Measurements from ENCODE around the gene LAMC1. TPM values are rescaled to one million over a fixed set of nuclear protein-coding genes. Genes with fewer than 3 reads are reported as not detected.

The LAMC1 gene
- polyA plus RNA-seq, 1 donor from 2014 or later, result 4.2 TPM

DNA sequence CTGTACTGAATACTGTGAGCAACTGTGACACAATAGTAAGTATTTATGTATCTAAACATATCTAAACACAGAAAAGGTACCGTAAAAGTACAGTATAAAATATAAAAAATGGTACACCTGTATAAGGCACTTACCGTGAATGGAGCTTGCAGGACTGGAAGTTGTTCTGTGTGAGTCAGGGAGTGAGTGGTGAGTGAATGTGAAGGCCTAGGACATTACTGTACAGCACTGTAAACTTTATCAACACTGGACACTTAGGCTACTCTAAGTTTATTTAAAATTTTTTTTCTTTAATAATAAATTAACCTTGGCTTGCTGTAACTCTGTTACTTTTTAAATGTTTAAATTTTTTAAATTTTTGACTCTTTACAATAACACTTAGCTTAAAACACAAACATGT lies 45.7 kb upstream of the LAMC1 start:
- Histone ChIP-seq H3K27ac (ENCODE audit: low read length) (no peak overlapping the region), H3F3A (ENCODE audit: insufficient read depth, low read length, poor library complexity, severe bottlenecking) (no peaks in the 10 kb centered on the region), H3K79me2 (replicated peaks; ENCODE audit: insufficient read depth, low read length) (no peaks in the 10 kb centered on the region), H3K9me3 (ENCODE audit: low read length) (no peaks in the 10 kb centered on the region), H4K20me1 (ENCODE audit: insufficient read depth) (no peaks in the 10 kb centered on the region), H3K36me3 (ENCODE audit: insufficient read depth, low read length) (no peaks in the 10 kb centered on the region), H3K9ac (ENCODE audit: low read length) (no peak overlapping the region), H3K4me3 (ENCODE audit: low read length) (no peak overlapping the region), H3K27me3 (ENCODE audit: insufficient read depth, low read depth, low read length) (no peaks in the 10 kb centered on the region), H2AFZ (ENCODE audit: low read depth, low read length) (no peak overlapping the region), H3K9me2 (ENCODE audit: insufficient read depth, low read length) (no peaks in the 10 kb centered on the region), H3K4me2 (ENCODE audit: low read length) (no peak overlapping the region)
- no peak for TF ChIP-seq RAD21 (conservative IDR thresholded peaks at IDR 0.05)

GRCh38 chr1:182978151-182978853 lies 44.9 kb upstream of the LAMC1 start:
- Histone ChIP-seq H3K9me3 (ENCODE audit: low read length) (no peaks in the 10 kb centered on the region), H3K36me3 (ENCODE audit: insufficient read depth, low read length) (no peaks in the 10 kb centered on the region), H3K27ac (ENCODE audit: low read length) (no peak overlapping the region), H3F3A (ENCODE audit: insufficient read depth, low read length, poor library complexity, severe bottlenecking) (no peaks in the 10 kb centered on the region), H4K20me1 (ENCODE audit: insufficient read depth) (no peaks in the 10 kb centered on the region), H3K4me2 (ENCODE audit: low read length) (no peak overlapping the region), H2AFZ (ENCODE audit: low read depth, low read length) (no peak overlapping the region), H3K9ac (ENCODE audit: low read length) (no peak overlapping the region), H3K79me2 (replicated peaks; ENCODE audit: insufficient read depth, low read length) (no peaks in the 10 kb centered on the region), H3K9me2 (ENCODE audit: insufficient read depth, low read length) (no peaks in the 10 kb centered on the region), H3K4me3 (ENCODE audit: low read length) (no peak overlapping the region), H3K27me3 (ENCODE audit: insufficient read depth, low read depth, low read length) (no peaks in the 10 kb centered on the region)
- no peak for TF ChIP-seq EZH2 (IDR thresholded peaks at IDR 0.05; ENCODE audit: borderline replicate concordance, insufficient read depth, low read length, poor library complexity, severe bottlenecking)
- no peak for TF ChIP-seq RAD21 (conservative IDR thresholded peaks at IDR 0.05)
- TF ChIP-seq, protein P1, sequence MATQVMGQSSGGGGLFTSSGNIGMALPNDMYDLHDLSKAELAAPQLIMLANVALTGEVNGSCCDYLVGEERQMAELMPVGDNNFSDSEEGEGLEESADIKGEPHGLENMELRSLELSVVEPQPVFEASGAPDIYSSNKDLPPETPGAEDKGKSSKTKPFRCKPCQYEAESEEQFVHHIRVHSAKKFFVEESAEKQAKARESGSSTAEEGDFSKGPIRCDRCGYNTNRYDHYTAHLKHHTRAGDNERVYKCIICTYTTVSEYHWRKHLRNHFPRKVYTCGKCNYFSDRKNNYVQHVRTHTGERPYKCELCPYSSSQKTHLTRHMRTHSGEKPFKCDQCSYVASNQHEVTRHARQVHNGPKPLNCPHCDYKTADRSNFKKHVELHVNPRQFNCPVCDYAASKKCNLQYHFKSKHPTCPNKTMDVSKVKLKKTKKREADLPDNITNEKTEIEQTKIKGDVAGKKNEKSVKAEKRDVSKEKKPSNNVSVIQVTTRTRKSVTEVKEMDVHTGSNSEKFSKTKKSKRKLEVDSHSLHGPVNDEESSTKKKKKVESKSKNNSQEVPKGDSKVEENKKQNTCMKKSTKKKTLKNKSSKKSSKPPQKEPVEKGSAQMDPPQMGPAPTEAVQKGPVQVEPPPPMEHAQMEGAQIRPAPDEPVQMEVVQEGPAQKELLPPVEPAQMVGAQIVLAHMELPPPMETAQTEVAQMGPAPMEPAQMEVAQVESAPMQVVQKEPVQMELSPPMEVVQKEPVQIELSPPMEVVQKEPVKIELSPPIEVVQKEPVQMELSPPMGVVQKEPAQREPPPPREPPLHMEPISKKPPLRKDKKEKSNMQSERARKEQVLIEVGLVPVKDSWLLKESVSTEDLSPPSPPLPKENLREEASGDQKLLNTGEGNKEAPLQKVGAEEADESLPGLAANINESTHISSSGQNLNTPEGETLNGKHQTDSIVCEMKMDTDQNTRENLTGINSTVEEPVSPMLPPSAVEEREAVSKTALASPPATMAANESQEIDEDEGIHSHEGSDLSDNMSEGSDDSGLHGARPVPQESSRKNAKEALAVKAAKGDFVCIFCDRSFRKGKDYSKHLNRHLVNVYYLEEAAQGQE (IDR thresholded peaks at IDR 0.05; ENCODE audit: borderline replicate concordance), result no peak
- TF ChIP-seq POLR2AphosphoS5 (IDR thresholded peaks at IDR 0.05), result no peak
- TF ChIP-seq MXI1 (conservative IDR thresholded peaks at IDR 0.05; ENCODE audit: poor library complexity, severe bottlenecking), result no peak
- no peak for TF ChIP-seq EP300 (conservative IDR thresholded peaks at IDR 0.05; ENCODE audit: poor library complexity, severe bottlenecking)
- TF ChIP-seq TAF1 (IDR thresholded peaks at IDR 0.05; ENCODE audit: low read depth), result no peak
- TF ChIP-seq, protein P2, sequence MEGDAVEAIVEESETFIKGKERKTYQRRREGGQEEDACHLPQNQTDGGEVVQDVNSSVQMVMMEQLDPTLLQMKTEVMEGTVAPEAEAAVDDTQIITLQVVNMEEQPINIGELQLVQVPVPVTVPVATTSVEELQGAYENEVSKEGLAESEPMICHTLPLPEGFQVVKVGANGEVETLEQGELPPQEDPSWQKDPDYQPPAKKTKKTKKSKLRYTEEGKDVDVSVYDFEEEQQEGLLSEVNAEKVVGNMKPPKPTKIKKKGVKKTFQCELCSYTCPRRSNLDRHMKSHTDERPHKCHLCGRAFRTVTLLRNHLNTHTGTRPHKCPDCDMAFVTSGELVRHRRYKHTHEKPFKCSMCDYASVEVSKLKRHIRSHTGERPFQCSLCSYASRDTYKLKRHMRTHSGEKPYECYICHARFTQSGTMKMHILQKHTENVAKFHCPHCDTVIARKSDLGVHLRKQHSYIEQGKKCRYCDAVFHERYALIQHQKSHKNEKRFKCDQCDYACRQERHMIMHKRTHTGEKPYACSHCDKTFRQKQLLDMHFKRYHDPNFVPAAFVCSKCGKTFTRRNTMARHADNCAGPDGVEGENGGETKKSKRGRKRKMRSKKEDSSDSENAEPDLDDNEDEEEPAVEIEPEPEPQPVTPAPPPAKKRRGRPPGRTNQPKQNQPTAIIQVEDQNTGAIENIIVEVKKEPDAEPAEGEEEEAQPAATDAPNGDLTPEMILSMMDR (IDR thresholded peaks at IDR 0.05; ENCODE audit: poor library complexity, severe bottlenecking), result no peak
- no peak for TF ChIP-seq SMC3 (conservative IDR thresholded peaks at IDR 0.05; ENCODE audit: poor library complexity)

Measured in neural cell (in vitro differentiated cells).